MG63 (cell line): ENCODE data around the gene RHOBTB1. TPM values are rescaled to one million over a fixed set of nuclear protein-coding genes. Genes with fewer than 3 reads are reported as not detected.
A peak's percentile ranks its signal among the peaks of the same experiment; 100 is the strongest.

ENCODE experiments used
- DNase-seq: peaks from one replicate; pipeline ENCODE4 v3.0.0-alpha.2; 2020
- H3K27me3 ChIP-seq: fragments of 250-450 bp; sonication (Bioruptor Pico); 2 replicates; pipeline ENCODE4 v1.5.1; 2020; ENCODE audit warnings: mild to moderate bottlenecking, moderate library complexity
- H3K36me3 ChIP-seq: fragments of 250-450 bp; sonication (Bioruptor Pico); 2 replicates; pipeline ENCODE4 v1.5.1; 2020; ENCODE audit warnings: mild to moderate bottlenecking, moderate library complexity
- H3K4me3 ChIP-seq: fragments of 250-450 bp; sonication (Bioruptor Pico); 2 replicates; pipeline ENCODE4 v1.5.1; 2020; ENCODE audit warnings: mild to moderate bottlenecking, moderate library complexity
- H3K9me3 ChIP-seq: fragments of 250-450 bp; sonication (Bioruptor Pico); 2 replicates; pipeline ENCODE4 v1.5.1; 2020; ENCODE audit warnings: mild to moderate bottlenecking, moderate library complexity
- total RNA-seq: library from RNA; depleted of rRNA; stranded (reverse); fragments of >200 nt; shearing (Covaris generic); gene quantifications from 2 replicates; pipeline ENCODE4 v1.2.3, GENCODE V29; 2014; ENCODE audit warnings: low replicate concordance

Gene RHOBTB1
- total RNA-seq, 1 experiment from 2014 or later: 13.9 TPM

GRCh38 chr10:60952846-60953220, 8.8 kb upstream of the RHOBTB1 start:
- no peaks in the 10 kb centered on the region for H3K9me3 ChIP-seq
- no peaks in the 10 kb centered on the region for H3K36me3 ChIP-seq
- DNase-seq: no peak
- H3K4me3 ChIP-seq: no peak overlapping the region
- no peaks in the 10 kb centered on the region for H3K27me3 ChIP-seq

GRCh38 chr10:60952067-60952845, 8.3 kb upstream of the RHOBTB1 start:
- Histone ChIP-seq H3K36me3 (no peaks in the 10 kb centered on the region), H3K9me3 (no peaks in the 10 kb centered on the region), H3K4me3 (no peak overlapping the region), H3K27me3 (no peaks in the 10 kb centered on the region)
- no peak for DNase-seq

DNA sequence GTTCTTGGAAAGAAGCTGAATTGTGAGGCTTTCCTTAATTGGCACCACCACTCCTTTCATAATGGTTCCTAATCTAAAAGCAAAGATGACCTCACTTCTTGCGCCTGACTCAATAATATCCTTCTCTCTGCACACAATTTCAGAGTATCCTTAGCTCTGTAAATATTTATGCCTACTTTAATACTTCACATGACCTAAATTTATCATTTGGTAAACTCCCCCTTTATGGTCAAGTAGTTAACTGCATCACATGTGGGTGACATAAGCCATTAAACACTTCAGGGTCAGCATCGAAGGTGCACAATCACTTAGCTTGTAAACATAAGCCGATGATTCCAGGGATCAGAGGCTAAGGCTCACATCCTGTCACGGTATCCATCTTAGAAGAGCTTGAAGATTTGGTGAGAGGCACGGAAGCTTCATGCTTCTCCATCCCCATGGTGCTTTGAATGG, 7.3 kb upstream of the RHOBTB1 start:
- Histone ChIP-seq H3K9me3 (no peaks in the 10 kb centered on the region), H3K36me3 (no peaks in the 10 kb centered on the region), H3K4me3 (no peak overlapping the region), H3K27me3 (no peaks in the 10 kb centered on the region)
- DNase-seq: no peak

GRCh38 chr10:60950300-60950699, 6.3 kb upstream of the RHOBTB1 start:
- Histone ChIP-seq H3K4me3 (no peak overlapping the region), H3K9me3 (no peaks in the 10 kb centered on the region), H3K27me3 (no peaks in the 10 kb centered on the region), H3K36me3 (no peaks in the 10 kb centered on the region)
- DNase-seq: no peak

- H3K36me3 ChIP-seq: no peaks in the 10 kb centered on the region
- no peak for DNase-seq
- H3K4me3 ChIP-seq: no peak overlapping the region
- no peaks in the 10 kb centered on the region for H3K27me3 ChIP-seq
- H3K9me3 ChIP-seq: no peaks in the 10 kb centered on the region
Observed at GRCh38 chr10:60948851-60949250, 4.9 kb upstream of the RHOBTB1 start.

GRCh38 chr10:60944910-60945297, 919 bp upstream of the RHOBTB1 start:
- no peak for DNase-seq
- H3K27me3 ChIP-seq: no peaks in the 10 kb centered on the region
- H3K4me3 ChIP-seq: peak overlapping the region; percentile 71
- H3K36me3 ChIP-seq: peaks cover 2% of the 10 kb centered on the region; the same call in 1 of the 2 replicates
- no peaks in the 10 kb centered on the region for H3K9me3 ChIP-seq

DNA sequence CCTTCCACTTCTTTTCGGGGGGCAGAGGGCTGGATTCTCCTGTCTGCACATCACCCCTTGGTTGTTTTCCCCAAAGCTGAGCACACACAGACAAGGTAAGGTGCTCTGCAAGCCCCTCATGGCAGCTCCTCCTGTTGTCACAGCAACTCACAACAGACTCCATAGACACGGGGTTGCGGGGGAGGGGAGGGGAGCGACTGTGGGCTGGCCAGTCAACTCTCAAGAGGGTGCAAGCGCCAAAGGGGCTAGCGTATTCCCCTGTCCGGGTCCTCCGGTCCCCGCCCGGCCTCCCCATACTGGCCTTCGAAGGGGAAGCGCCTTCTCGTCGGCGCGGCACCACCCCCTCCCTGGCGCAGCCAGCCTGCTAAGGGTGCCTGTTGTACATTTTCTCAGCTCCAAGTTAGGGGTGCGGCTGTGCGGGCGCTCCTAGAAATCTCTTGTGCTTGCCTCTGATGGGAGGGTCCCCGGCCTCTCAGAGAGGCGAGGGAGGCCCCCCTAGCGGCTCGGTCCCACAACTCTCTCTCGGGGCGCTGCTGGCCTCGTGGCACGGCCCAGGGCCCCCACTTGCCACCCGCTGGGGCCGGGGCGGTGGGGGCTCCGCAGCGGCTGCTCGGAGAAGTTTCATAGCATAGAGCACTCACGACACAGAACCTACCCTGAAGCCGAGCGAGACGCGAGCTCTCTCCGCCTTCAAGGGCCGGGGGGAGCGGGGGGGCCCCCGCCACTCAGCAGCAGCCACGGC, 498 bp downstream of the RHOBTB1 start:
- no peaks in the 10 kb centered on the region for H3K9me3 ChIP-seq
- H3K27me3 ChIP-seq: no peaks in the 10 kb centered on the region
- peaks cover 2% of the 10 kb centered on the region; the same call in 1 of the 2 replicates for H3K36me3 ChIP-seq
- H3K4me3 ChIP-seq: peak overlapping the region; percentile 71
- DNase-seq: peak; percentile 67

DNA sequence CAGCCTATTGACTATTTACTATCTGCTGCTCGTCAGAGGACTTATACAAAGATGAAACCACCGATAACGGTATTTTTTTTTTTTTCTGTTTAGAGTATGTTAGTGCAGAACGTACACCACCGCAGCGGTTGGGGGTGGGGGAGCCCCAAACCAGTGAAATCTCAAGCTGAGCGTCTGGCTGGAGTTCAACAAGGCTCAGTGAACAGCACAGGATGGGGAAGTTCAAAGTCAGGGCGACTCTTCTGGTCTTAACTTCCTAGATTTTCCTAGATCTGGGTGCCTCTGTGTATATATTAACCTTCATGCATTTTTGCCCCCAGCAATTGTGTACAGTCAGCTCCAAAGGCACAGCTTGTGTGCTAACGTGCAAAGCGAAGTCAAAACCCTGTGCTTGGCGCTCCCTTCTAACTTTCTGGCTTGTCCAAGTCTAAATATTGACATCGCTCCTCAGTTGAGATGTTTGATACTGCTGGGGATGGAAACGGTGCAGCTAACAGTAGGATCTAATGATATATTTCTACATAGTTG, 1.1 kb downstream of the RHOBTB1 start:
- Histone ChIP-seq H3K36me3 (peaks cover 2% of the 10 kb centered on the region; the same call in 1 of the 2 replicates), H3K4me3 (peak overlapping the region; percentile 71), H3K9me3 (no peaks in the 10 kb centered on the region), H3K27me3 (no peaks in the 10 kb centered on the region)
- peak; percentile 52 for DNase-seq

DNA sequence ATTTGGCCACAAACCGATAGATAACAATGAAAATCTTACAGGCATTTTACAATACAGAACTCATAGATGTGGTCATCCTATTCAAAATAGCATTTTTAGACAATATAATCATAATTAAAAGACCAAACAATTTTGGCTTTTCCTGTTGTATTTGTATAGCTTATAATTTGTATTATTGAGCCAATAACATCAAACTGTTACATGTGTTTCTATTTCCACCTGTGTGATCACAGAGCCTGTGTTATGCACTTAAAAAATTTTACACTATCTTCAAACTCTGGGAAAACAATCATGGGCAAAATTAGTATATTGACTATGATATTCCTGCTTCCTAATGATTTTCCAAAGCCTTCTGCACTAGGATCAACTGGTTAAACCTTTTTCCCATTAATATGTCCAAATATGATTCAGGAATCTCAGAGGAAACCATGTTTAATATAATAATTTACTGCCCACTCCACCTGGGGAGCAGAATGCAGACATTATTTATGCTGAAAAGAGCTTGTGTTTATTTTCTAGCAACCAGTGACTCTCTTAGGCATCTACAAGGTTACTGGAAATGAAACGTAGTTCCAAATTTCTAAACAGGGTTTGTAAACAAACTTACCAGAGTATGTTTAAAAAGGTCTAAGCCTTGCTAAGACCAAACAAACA, 1.7 kb downstream of the RHOBTB1 start:
- Histone ChIP-seq H3K36me3 (peaks cover 2% of the 10 kb centered on the region; the same call in 1 of the 2 replicates), H3K4me3 (peak overlapping the region; percentile 71), H3K27me3 (no peaks in the 10 kb centered on the region), H3K9me3 (no peaks in the 10 kb centered on the region)
- no peak for DNase-seq

DNA sequence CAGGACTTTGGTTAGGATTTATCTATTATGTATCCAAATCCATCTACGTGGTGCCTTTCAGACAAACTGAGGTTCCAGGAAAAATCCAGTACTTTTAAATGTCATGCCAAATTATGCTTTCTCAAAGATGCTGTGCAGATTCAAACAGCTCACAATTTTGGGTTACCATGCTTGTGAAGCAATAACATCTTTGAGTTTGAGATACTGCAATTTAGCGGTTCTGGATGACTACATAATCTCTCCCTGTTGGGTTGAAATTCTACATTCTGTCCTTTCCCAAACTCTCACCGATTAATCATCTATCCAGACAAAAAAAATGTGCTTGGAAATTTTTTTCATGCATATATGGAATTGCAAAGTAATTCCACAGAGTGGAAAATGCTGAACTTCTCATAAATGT, 3.5 kb downstream of the RHOBTB1 start:
- Histone ChIP-seq H3K4me3 (no peak overlapping the region), H3K27me3 (no peaks in the 10 kb centered on the region), H3K9me3 (no peaks in the 10 kb centered on the region), H3K36me3 (peaks cover 6% of the 10 kb centered on the region; the same call in 1 of the 2 replicates)
- no peak for DNase-seq

DNA sequence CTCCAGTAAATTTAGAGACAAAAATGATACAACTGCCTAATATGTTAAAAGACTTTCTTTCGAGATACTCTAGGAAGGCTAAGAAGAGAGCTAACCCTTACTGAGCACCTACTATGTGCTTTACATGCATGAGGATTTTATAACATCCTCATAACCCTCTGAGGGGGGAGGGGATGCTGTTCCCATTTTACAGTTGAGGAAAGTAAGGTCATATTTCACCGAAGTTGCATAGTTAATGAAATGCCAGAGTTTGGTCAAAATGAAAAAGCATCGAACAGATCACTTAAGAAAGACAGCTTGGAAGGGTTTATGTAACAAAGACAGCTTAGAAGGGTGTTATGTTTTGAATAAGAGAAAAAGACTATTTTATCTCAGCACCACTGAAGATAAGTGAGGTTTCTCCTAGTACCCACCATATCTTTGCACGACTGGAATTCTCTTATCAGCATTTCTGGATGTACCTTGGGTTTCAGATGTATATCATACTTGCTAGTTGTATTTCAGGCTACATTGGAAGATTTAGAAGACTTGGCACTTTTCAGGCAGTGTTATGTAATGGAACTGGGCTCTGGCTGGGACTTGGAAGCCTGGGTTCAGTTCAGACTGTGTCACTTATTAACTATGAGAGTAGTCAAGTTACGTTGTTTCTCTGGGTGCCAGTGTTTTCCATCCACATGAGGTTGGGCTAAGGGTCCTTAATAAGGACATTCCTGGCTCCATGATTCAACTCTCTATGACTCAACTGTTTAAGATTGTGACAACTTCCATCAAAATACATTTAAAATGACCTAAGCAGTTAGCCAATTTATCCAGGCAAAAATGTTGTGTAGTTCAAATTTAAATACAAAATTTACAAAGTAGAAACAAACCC, 6.0 kb downstream of the RHOBTB1 start:
- H3K27me3 ChIP-seq: no peaks in the 10 kb centered on the region
- H3K9me3 ChIP-seq: no peaks in the 10 kb centered on the region
- peak; percentile 32 for DNase-seq
- peaks cover 14% of the 10 kb centered on the region for H3K36me3 ChIP-seq
- H3K4me3 ChIP-seq: no peak overlapping the region

DNA sequence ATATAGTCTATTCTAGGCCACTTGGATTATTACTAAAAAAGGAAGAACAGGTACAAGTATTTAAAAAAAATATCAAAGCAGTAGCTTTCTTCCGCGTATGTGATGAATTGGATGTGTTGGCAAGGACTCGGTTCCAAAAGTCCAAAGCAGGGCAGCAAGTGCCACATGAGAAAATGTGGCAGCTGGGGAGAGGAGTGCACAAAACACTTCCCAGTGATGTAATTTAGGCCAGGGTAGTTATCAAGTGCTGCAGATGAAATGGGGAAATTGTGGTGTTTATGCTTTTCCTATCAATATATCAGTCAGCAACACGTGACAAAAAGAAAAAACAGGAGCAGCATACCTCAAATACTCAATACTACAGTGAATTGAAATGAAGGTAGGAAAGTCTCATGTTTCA, 7.0 kb downstream of the RHOBTB1 start:
- H3K27me3 ChIP-seq: no peaks in the 10 kb centered on the region
- DNase-seq: no peak
- no peaks in the 10 kb centered on the region for H3K9me3 ChIP-seq

GRCh38 chr10:60934215-60935175, 9.5 kb downstream of the RHOBTB1 start:
- Histone ChIP-seq H3K4me3 (no peak overlapping the region), H3K36me3 (peaks cover 12% of the 10 kb centered on the region), H3K9me3 (no peaks in the 10 kb centered on the region), H3K27me3 (no peaks in the 10 kb centered on the region)
- DNase-seq: no peak

More for the DNA sequence above, 7.0 kb downstream of the RHOBTB1 start:
- no peak overlapping the region for H3K4me3 ChIP-seq
- peaks cover 14% of the 10 kb centered on the region for H3K36me3 ChIP-seq

- Histone ChIP-seq H3K36me3 (peaks cover 12% of the 10 kb centered on the region), H3K27me3 (no peaks in the 10 kb centered on the region), H3K9me3 (no peaks in the 10 kb centered on the region; the same call in none of the 2 replicates), H3K4me3 (no peak overlapping the region)
- no peak for DNase-seq
Observed at GRCh38 chr10:60932756-60933155, 11.2 kb downstream of the RHOBTB1 start.

DNA sequence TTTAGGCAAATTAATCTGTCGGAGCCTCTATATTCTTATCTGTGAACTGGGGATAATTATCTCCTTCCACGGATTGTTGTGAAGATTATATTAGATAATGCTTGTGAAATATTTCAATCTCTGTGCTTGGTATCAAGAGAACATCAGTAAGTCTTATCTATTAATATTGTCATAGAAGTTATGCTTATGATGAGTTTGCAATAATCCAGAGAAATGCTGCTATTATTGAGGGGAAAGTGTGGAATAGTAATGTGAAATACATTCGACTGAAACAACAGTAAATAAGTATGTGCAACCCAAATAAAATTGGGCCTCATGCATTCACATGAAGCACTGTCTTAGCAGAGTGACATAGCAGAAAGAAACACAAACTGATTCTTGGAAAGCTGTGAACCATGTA, 13.7 kb downstream of the RHOBTB1 start:
- Histone ChIP-seq H3K9me3 (peaks cover 2% of the 10 kb centered on the region), H3K4me3 (no peak overlapping the region), H3K27me3 (no peaks in the 10 kb centered on the region), H3K36me3 (peaks cover 8% of the 10 kb centered on the region)
- no peak for DNase-seq
